K562 (cell line): ENCODE results near the gene CUX1. TPM values are rescaled to one million over a fixed set of nuclear protein-coding genes. Genes with fewer than 3 reads are reported as not detected.
A peak's percentile ranks its signal among the peaks of the same experiment; 100 is the strongest.

Source experiments
- CHD1 ChIP-seq: fragments of 200-600 bp; sonication (generic); IDR thresholded peaks from one replicate; pipeline ENCODE4 v1.6.1; 2012; ENCODE audit warnings: mild to moderate bottlenecking, moderate library complexity, low read length, inconsistent platforms
- CXXC5 ChIP-seq: fragments of 250-450 bp; sonication (Bioruptor Pico); IDR thresholded peaks from 2 replicates; pipeline ENCODE4 v1.8.0; 2022; ENCODE audit warnings: inconsistent platforms, mild to moderate bottlenecking, moderate library complexity
- EGR1 ChIP-seq: fragments of 450-650 bp; conservative IDR thresholded peaks from 2 replicates; pipeline ENCODE4 v1.6.1; 2017; ENCODE audit warnings: mild to moderate bottlenecking
- GABPA ChIP-seq: fragments of 200-800 bp; sonication (Bioruptor generic); conservative IDR thresholded peaks from 2 replicates; pipeline ENCODE4 v1.6.1; 2016; ENCODE audit warnings: low read depth, missing genetic modification characterization, missing compliant biosample characterization
- HIVEP1 ChIP-seq: fragments of 250-450 bp; sonication (Bioruptor Pico); IDR thresholded peaks from 2 replicates; pipeline ENCODE4 v1.4.0; 2020; ENCODE audit warnings: mild to moderate bottlenecking
- JUNB ChIP-seq: fragments of 450-650 bp; formaldehyde crosslinking; conservative IDR thresholded peaks from 2 replicates; pipeline ENCODE4 v1.4.0; 2020; ENCODE audit warnings: mild to moderate bottlenecking
- KLF1 ChIP-seq: fragments of 450-650 bp; IDR thresholded peaks from 2 replicates; pipeline ENCODE4 v1.6.1; 2016; ENCODE audit warnings: missing genetic modification characterization, missing compliant biosample characterization
- MAZ ChIP-seq, 2 experiments: fragments of 450-650 bp in 1 of 2; sonication (generic) in 1 of 2; formaldehyde crosslinking; IDR thresholded peaks in 1 of 2; conservative IDR thresholded peaks in 1 of 2; 2 replicates each; pipeline versions ENCODE4 v1.4.0 to v1.5.0; 2020; ENCODE audit warnings: mild to moderate bottlenecking in 1 of 2, missing genetic modification reagents in 1 of 2
- MBD2 ChIP-seq: sonication (generic); IDR thresholded peaks from 2 replicates; pipeline ENCODE4 v1.6.1; 2016; ENCODE audit warnings: low read depth, borderline replicate concordance
- MYNN ChIP-seq, 2 experiments: sonication (generic); formaldehyde crosslinking in 1 of 2; IDR thresholded peaks; 2 replicates each; pipeline versions ENCODE4 v1.5.0 to v1.6.1; 2016 to 2020; ENCODE audit warnings: antibody characterized with exemption in 1 of 2, missing genetic modification reagents in 1 of 2
- NCOA4 ChIP-seq: fragments of 450-650 bp; IDR thresholded peaks from 2 replicates; pipeline ENCODE4 v1.6.1; 2018; ENCODE audit warnings: mild to moderate bottlenecking; ENCODE audit not compliant: partially characterized antibody
- NFE2L1 ChIP-seq: fragments of 450-650 bp; IDR thresholded peaks from 2 replicates; pipeline ENCODE4 v1.6.1; 2016; ENCODE audit warnings: missing genetic modification characterization, low read depth, mild to moderate bottlenecking, missing compliant biosample characterization, moderate library complexity, borderline replicate concordance
- NFXL1 ChIP-seq: fragments of 450-650 bp; formaldehyde crosslinking; IDR thresholded peaks from 2 replicates; pipeline ENCODE4 v1.4.0; 2021; ENCODE audit warnings: mild to moderate bottlenecking
- PCBP1 ChIP-seq: fragments of 200-400 bp; formaldehyde crosslinking; IDR thresholded peaks from 2 replicates; pipeline ENCODE4 v1.6.1; 2018; ENCODE audit warnings: mild to moderate bottlenecking, low read depth, low read length; ENCODE audit not compliant: poor library complexity, severe bottlenecking
- PKNOX1 ChIP-seq: fragments of 450-650 bp; IDR thresholded peaks from 2 replicates; pipeline ENCODE4 v1.6.1; 2016
- PML ChIP-seq: IDR thresholded peaks from 2 replicates; pipeline ENCODE4 v1.6.1; 2012; ENCODE audit warnings: low read length, inconsistent platforms
- POLR2G ChIP-seq: fragments of 200-400 bp; formaldehyde crosslinking; IDR thresholded peaks from 2 replicates; pipeline ENCODE4 v1.6.1; 2017; ENCODE audit warnings: low read depth, mild to moderate bottlenecking, antibody characterized with exemption, low read length, moderate library complexity
- RCOR1 ChIP-seq, 2 experiments: IDR thresholded peaks; 2 replicates each; pipeline ENCODE4 v1.6.1; 2012; ENCODE audit warnings: low read depth in 2 of 2, low read length in 2 of 2, borderline replicate concordance in 1 of 2, improper control_type of control experiment in 1 of 2
- SNAPC5 ChIP-seq: fragments of 250-450 bp; sonication (Bioruptor Pico); IDR thresholded peaks from 2 replicates; pipeline ENCODE4 v1.8.0; 2021; ENCODE audit warnings: moderate library complexity, mild to moderate bottlenecking, inconsistent platforms
- TAF15 ChIP-seq: fragments of 200-400 bp; formaldehyde crosslinking; IDR thresholded peaks from 2 replicates; pipeline ENCODE4 v1.6.1; 2017; ENCODE audit warnings: mild to moderate bottlenecking, low read depth, low read length, moderate library complexity
- TAF9B ChIP-seq: fragments of 450-650 bp; IDR thresholded peaks from 2 replicates; pipeline ENCODE4 v1.6.1; 2018; ENCODE audit warnings: mild to moderate bottlenecking; ENCODE audit not compliant: partially characterized antibody
- ZNF140 ChIP-seq: fragments of 250-450 bp; sonication (Bioruptor Pico); IDR thresholded peaks from 2 replicates; pipeline ENCODE4 v1.8.0; 2021; ENCODE audit warnings: moderate library complexity, mild to moderate bottlenecking, inconsistent platforms
- polyA plus RNA-seq, 8 experiments: library from polyadenylated mRNA; depleted of rRNA in 4 of 8; stranded (reverse) in 5 of 8; unstranded in 3 of 8; fragments of >200 nt; fragmentation: Nextera tagmentation in 2 of 8; fragmentation: Illumina TruSeq in 1 of 8; extraction: Ambion mirVana in 2 of 8; extraction: Trizol in 1 of 8; gene quantifications; 2 replicates each; pipeline versions ENCODE4 v1.2.1 to v1.2.3, GENCODE V29; 2011 to 2014; ENCODE audit warnings: inconsistent platforms in 1 of 8, missing spikeins in 1 of 8
- total RNA-seq, 7 experiments: library from RNA; depleted of rRNA in 6 of 7; stranded (reverse); fragments of >200 nt in 6 of 7; fragmentation: Illumina TruSeq in 2 of 7; extraction: Trizol in 2 of 7; gene quantifications; 2 replicates each; pipeline versions ENCODE4 v1.2.1 to v1.2.3, GENCODE V29; 2011 to 2021; ENCODE audit warnings: low replicate concordance in 1 of 7

The CUX1 gene
- total and polyA plus RNA-seq, 9 of the 15 experiments (the other 6 are each of a cell fraction or from before 2014, with no cell fraction given) = 3.6 to 55.3 (median 25.2) TPM

GRCh38 chr7:102286237-102287110, 469.0 kb downstream of the CUX1 start, which contains the start of gene SH2B2 (continued):
- TF ChIP-seq POLR2G = peak; percentile 83
- TF ChIP-seq CXXC5 (CRISPR knock-in tag) = peak; percentile 63
- no peak for TF ChIP-seq ZNF140
- no peak for TF ChIP-seq NFE2L1
- TF ChIP-seq TAF9B = no peak
- no peak for TF ChIP-seq NFXL1 (CRISPR knock-in tag)
- TF ChIP-seq GABPA (tag) = peak; percentile 63
- TF ChIP-seq JUNB (CRISPR knock-in tag) = no peak
- no peak for TF ChIP-seq PML
- peak; percentile 57 for TF ChIP-seq EGR1
- no peak for TF ChIP-seq NCOA4
- TF ChIP-seq CHD1 = no peak
- TF ChIP-seq MBD2 = no peak
- TF ChIP-seq MYNN (IDR thresholded peaks at IDR 0.05) = no peak
- no peak for TF ChIP-seq MYNN (CRISPR knock-in tag; IDR thresholded peaks at IDR 0.05)
- peak; percentile 61 for TF ChIP-seq PCBP1
- TF ChIP-seq SNAPC5 = no peak
- no peak for TF ChIP-seq HIVEP1 (CRISPR knock-in tag)
- no peak for TF ChIP-seq RCOR1 (IDR thresholded peaks at IDR 0.05; ENCODE audit: borderline replicate concordance in 1 of 2, low read depth in 2 of 2, low read length in 2 of 2)
- no peak for TF ChIP-seq KLF1
- no peak for TF ChIP-seq TAF15
- TF ChIP-seq MAZ (CRISPR knock-in tag; conservative IDR thresholded peaks at IDR 0.05 in 1 of 2, IDR thresholded peaks at IDR 0.05 in 1 of 2) = peak; percentile 39 to 83
- TF ChIP-seq PKNOX1 = peak; percentile 84
